Common myeloid progenitor, CD34-positive (primary cell): ENCODE data around the gene NDEL1.
A peak's percentile ranks its signal among the peaks of the same experiment; 100 is the strongest.

ENCODE experiments used
- CTCF ChIA-PET: fragments of 350-600 bp; sonication (Branson Sonifier 250); formaldehyde crosslinking; loops from one replicate; lab custom pipeline; 2021; ENCODE audit warnings: antibody characterized with exemption; lab: Charles Lee
- POLR2A ChIA-PET: fragments of 350-600 bp; sonication (Branson Sonifier 250); formaldehyde crosslinking; loops from one replicate; lab custom pipeline; 2021; ENCODE audit warnings: antibody characterized with exemption; lab: Charles Lee
- DNase-seq, 3 donors: peaks; one replicate each; pipeline versions ENCODE4 v3.0.0 to v3.0.0-alpha.2; 2013
- H3K27ac ChIP-seq, 2 experiments: 1 replicate in 1 of 2; 2 replicates in 1 of 2; pipeline ENCODE4 v1.7.0; 2013; ENCODE audit warnings: inconsistent platforms in 2 of 2, low read length in 2 of 2, mild to moderate bottlenecking in 2 of 2, low read depth in 1 of 2, moderate library complexity in 1 of 2; ENCODE audit not compliant: severe bottlenecking in 2 of 2, insufficient read depth in 1 of 2, poor library complexity in 1 of 2
- H3K27me3 ChIP-seq, 5 experiments: replicated peaks in 2 of 5; 1 replicate in 3 of 5; 2 replicates in 2 of 5; pipeline versions ENCODE4 v1.6.1 to v1.7.0; 2013; ENCODE audit warnings: low read length in 4 of 5, mild to moderate bottlenecking in 2 of 5, moderate library complexity in 2 of 5, inconsistent platforms in 1 of 5; ENCODE audit not compliant: insufficient read depth in 5 of 5, control insufficient read depth in 4 of 5
- H3K36me3 ChIP-seq, 4 experiments: 1 replicate in 2 of 4; 2 replicates in 2 of 4; pipeline versions ENCODE4 v1.6.1 to v1.7.0; 2013; ENCODE audit warnings: low read length in 3 of 4, control low read depth in 1 of 4, mild to moderate bottlenecking in 1 of 4; ENCODE audit not compliant: control insufficient read depth in 4 of 4, insufficient read depth in 4 of 4
- H3K4me1 ChIP-seq, 4 experiments: 1 replicate in 3 of 4; 2 replicates in 1 of 4; pipeline versions ENCODE4 v1.6.1 to v1.7.1; 2013; ENCODE audit warnings: low read length in 3 of 4, mild to moderate bottlenecking in 3 of 4, control low read depth in 1 of 4, inconsistent platforms in 1 of 4, moderate library complexity in 1 of 4; ENCODE audit not compliant: control insufficient read depth in 4 of 4, insufficient read depth in 4 of 4; ENCODE audit errors: control extremely low read depth in 1 of 4
- H3K4me3 ChIP-seq, 7 experiments: 1 replicate in 4 of 7; 2 replicates in 3 of 7; pipeline versions ENCODE4 v1.5.1 to v1.7.0; 2013; ENCODE audit warnings: mild to moderate bottlenecking in 7 of 7, low read length in 6 of 7, moderate library complexity in 6 of 7, inconsistent platforms in 2 of 7, low read depth in 2 of 7, control low read depth in 1 of 7; ENCODE audit not compliant: insufficient read depth in 4 of 7, control insufficient read depth in 1 of 7; ENCODE audit errors: extremely low read depth in 1 of 7
- H3K9me3 ChIP-seq, 5 experiments: 1 replicate in 4 of 5; 2 replicates in 1 of 5; pipeline versions ENCODE4 v1.6.1 to v1.7.1; 2013; ENCODE audit warnings: low read length in 4 of 5, mild to moderate bottlenecking in 2 of 5, inconsistent platforms in 1 of 5, low read depth in 1 of 5, moderate library complexity in 1 of 5; ENCODE audit not compliant: control insufficient read depth in 4 of 5, insufficient read depth in 2 of 5; ENCODE audit errors: control extremely low read depth in 1 of 5
- WGBS: methylation state at CpG from one replicate; pipeline ENCODE4 v1.1.5; 2013; ENCODE audit not compliant: insufficient coverage; 5-methylcytosine and 5-hydroxymethylcytosine counted together

Gene NDEL1

DNA sequence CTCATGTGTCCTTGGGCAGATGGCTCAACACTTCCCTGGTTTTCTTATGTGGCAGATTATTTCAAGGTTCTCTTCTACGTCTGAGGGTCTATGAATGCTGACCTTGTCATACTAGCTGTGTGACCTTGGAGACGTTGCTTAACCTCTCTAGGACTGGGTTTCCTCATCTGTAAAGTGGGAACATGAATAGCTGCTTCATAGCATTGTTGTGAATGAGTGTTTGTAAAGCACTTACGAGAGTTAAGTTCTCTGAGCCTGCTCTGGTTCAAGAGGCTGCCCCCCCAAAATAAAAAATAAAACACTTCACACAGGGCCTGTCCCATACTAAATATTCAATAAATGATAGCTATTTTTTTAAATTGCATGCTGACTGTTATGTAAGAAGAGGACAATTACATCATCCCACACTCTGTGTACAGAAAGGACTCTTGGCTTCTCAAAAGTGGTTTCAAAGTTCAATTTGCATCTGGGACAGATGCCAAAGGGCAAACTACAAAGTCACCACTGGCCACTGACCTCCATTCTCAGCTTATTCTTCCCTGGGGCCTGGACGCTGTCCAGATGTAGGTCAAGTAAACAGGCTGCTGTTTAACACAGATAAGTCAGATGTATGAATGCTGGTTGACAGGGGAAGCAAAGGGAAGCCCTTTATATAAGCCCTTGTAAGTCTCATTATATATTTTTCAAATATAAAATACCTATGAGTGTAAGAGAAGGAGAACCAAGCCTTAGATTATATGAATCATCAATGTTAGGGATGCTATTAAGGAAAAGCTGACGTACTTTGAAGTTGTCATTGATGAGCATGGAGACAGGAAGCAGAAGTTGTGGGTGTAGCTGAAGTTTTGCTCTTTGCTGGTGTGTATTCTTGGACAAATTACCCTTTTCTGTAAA lies 15.4 kb upstream of the NDEL1 start:
- Histone ChIP-seq H3K27me3 (peaks cover 0 to 4% (median 0%) of the 10 kb centered on the region in 5 experiments), H3K36me3 (no peaks in the 10 kb centered on the region), H3K4me3 (no peak overlapping the region), H3K27ac (peak overlapping the region in 1 of 2 experiments; percentile 9), H3K4me1 (peaks cover 0 to 10% (median 2%) of the 10 kb centered on the region in 4 experiments), H3K9me3 (no peaks in the 10 kb centered on the region)
- 71% methylated on average over 3 of the region's 5 CpGs for WGBS
- CTCF ChIA-PET = interaction anchor here (1.0 to 2.1 kb wide), 5 partner anchors 9 to 37 kb away, joined by 3 to 12 read pairs (median 6); no protein-coding TSS in a partner anchor
- POLR2A ChIA-PET = interaction anchor here (0.6 to 1.2 kb wide), 3 partner anchors 15 to 172 kb away, joined by 4 to 5 read pairs (median 4); partner anchors contain the start of genes CTC1 and NDEL1
- peak; percentile 27 to 62 (median 59) for DNase-seq

DNA sequence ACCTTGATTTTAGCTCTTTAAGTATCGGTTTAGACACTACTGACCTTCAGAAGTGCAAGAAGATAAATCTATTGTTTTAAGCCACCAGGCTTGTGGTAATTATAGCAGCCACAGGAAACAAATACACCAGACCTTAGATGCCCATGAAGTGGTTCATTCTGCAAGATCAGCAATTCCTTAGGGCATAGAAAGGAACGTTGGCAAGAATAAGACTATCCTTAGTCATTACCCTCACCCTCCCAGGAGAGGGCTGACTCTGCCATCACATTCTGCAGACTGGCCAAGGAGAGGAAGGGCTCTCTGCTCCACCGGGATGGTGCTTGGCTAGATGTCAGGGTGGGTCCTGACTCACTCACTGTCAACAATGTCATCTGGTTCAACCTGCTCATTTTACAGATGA lies 14.1 kb upstream of the NDEL1 start:
- Histone ChIP-seq H3K27me3 (peaks cover 0 to 2% (median 0%) of the 10 kb centered on the region in 5 experiments), H3K4me1 (peaks cover 0 to 10% (median 2%) of the 10 kb centered on the region in 4 experiments), H3K36me3 (no peaks in the 10 kb centered on the region), H3K9me3 (no peaks in the 10 kb centered on the region), H3K4me3 (no peak overlapping the region), H3K27ac (no peak overlapping the region)
- CTCF ChIA-PET = interaction anchor here (0.7 to 2.1 kb wide), 5 partner anchors 8 to 38 kb away, joined by 3 to 12 read pairs (median 6); no protein-coding TSS in a partner anchor
- POLR2A ChIA-PET = interaction anchor here (0.8 to 1.5 kb wide), 2 partner anchors 14 to 31 kb away, joined by 3 to 4 read pairs; partner anchors contain the start of gene NDEL1
- WGBS = 100% methylated on average over 2 of the region's 3 CpGs
- no peak for DNase-seq

DNA sequence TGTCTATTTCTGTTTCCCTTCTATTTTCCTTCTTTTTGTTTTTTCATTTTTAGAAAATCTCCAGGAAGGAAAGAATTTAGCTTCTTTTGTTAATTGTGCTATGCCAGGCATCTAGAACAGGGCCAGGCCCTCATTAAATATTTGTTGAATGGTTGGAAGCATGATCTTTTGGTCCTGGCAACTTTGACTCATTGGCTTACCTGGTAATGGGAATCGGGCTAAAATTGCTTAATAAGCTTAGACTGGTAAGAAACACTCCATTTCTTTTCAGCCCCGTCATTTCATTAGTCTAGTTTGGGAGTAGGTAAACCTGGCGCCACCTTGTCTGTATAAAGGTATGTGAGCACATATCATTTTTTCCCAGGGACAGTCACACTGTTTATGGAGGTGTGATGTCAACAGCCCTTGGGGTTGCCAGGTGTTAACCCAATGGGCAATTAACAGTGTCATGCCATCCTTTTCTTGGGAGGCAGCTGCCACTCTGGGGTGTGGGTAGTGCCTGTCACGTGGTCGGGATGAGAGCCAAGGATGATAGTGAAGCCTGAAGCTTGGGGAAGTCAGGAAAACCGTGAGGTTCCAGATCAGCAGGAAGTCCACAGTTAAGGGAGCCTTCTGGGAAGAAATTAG lies 9.5 kb upstream of the NDEL1 start:
- no peak for DNase-seq
- ChIA-PET POLR2A (no interaction called here), CTCF (interaction anchor here (1.5 kb wide), 1 partner anchor 11 kb away, joined by 4 read pairs; no protein-coding TSS in a partner anchor)
- no peaks in the 10 kb centered on the region for H3K36me3 ChIP-seq
- no peaks in the 10 kb centered on the region for H3K4me1 ChIP-seq
- H3K27me3 ChIP-seq = no peaks in the 10 kb centered on the region
- 74% methylated on average over 4 of the region's 6 CpGs for WGBS
- H3K9me3 ChIP-seq = no peaks in the 10 kb centered on the region
- H3K27ac ChIP-seq = no peak overlapping the region
- H3K4me3 ChIP-seq = no peak overlapping the region

DNA sequence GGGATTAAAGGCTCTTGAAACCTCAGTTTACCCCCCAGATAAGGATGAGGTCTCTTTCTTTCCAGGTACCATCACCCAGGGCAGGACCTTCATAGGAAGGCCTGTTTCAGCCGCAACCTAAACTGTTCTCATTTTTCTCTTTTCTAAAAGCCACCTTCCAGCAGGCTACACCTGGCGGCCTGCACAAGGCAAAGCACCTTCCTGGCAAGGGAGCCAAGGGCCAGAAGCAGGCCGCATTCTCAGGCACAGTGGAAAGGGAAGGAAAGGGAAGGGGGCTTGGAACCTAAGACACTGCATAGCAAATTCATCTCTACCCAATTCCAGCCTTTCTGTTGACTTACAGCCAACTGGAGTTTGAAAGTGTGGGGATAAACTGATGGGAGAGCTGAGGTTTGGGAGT lies 8.9 kb upstream of the NDEL1 start:
- DNase-seq = no peak
- 100% methylated on average over 1 of the region's 3 CpGs for WGBS
- no peaks in the 10 kb centered on the region for H3K36me3 ChIP-seq
- H3K4me3 ChIP-seq = no peak overlapping the region
- H3K27ac ChIP-seq = no peak overlapping the region
- H3K4me1 ChIP-seq = no peaks in the 10 kb centered on the region
- H3K27me3 ChIP-seq = no peaks in the 10 kb centered on the region
- ChIA-PET POLR2A (no interaction called here), CTCF (interaction anchor here (1.2 to 1.5 kb wide), 2 partner anchors 10 kb away, joined by 3 to 4 read pairs; no protein-coding TSS in a partner anchor)
- H3K9me3 ChIP-seq = no peaks in the 10 kb centered on the region

DNA sequence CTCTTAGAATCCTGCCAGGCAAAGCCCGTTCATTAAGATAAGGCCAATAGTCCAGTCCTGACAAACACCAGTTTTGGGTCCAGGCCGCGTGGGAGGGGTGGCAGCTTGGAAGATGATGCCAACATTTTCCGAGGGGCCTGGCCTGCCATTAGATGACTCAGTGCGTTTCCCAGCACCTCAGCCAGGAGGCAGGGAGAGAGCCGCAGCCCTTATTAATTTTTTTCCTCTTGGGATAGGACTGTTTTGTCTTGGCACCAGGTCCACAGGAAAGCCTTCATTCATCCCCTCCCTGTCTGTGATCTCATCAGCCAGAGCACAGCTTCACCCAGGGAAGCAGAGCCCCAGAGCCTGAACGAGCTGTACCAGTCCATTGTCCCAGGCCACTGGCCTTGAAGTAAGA lies 4.7 kb upstream of the NDEL1 start:
- Histone ChIP-seq H3K36me3 (no peaks in the 10 kb centered on the region), H3K4me1 (peaks cover 0 to 6% (median 2%) of the 10 kb centered on the region in 4 experiments), H3K27me3 (no peaks in the 10 kb centered on the region), H3K4me3 (no peak overlapping the region), H3K27ac (no peak overlapping the region), H3K9me3 (no peaks in the 10 kb centered on the region)
- no peak for DNase-seq
- CTCF ChIA-PET = interaction anchor here (0.6 to 1.7 kb wide), 4 partner anchors 9 to 21 kb away, joined by 3 to 9 read pairs (median 4); no protein-coding TSS in a partner anchor
- WGBS = 98% methylated on average over 6 of the region's 7 CpGs
- POLR2A ChIA-PET = no interaction called here

DNA sequence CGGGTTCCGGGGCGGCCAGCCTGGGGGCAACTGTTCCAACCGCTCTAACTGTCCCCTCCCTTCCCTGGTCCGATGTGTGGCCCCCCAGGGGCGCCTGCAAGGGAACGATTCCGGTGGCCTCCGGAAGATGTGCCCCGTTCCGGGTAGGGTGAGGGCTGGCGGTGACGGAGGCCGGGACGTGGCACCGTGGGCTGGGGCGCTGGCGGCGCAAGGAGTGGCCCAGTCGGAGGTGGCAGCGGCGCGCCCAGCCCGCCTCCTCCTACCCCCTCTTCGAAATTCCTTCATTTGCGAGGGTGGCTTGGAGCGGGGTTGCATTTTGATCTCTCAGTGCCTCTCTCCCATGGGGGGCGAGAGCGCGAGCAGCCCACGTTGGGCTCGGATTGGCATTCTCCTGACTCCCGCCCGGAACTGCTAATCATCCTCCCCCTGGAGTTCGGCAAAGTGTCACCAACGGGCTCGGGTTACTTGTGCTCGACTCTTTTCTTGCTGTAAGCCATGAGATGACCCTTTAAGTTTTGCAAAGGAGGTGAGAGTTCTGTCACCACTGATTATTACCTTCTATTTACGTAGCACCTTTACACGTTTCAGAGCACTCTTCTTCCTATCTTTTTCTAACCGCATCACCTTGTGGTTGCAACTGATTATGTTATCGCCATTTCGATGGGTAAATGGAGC lies 622 bp downstream of the NDEL1 start:
- Histone ChIP-seq H3K4me3 (peak overlapping the region; percentile 76 to 99 (median 94)), H3K9me3 (no peaks in the 10 kb centered on the region), H3K36me3 (peaks cover 0 to 9% (median 3%) of the 10 kb centered on the region in 4 experiments), H3K27ac (peak overlapping the region; percentile 90 to 97), H3K4me1 (peaks cover 4 to 23% (median 13%) of the 10 kb centered on the region in 4 experiments), H3K27me3 (no peaks in the 10 kb centered on the region)
- ChIA-PET POLR2A (interaction anchor here (0.5 to 1.2 kb wide), 8 partner anchors 15 to 428 kb away, joined by 3 to 7 read pairs (median 4); no protein-coding TSS in a partner anchor), CTCF (interaction anchor here (0.8 to 1.3 kb wide), 8 partner anchors 10 to 53 kb away, joined by 3 to 4 read pairs (median 3); no protein-coding TSS in a partner anchor)
- under 1% methylated on average over 27 of the region's 43 CpGs for WGBS
- peak; percentile 37 to 72 (median 66) for DNase-seq
